ENCODE data around the gene CDKAL1.

GRCh38 chr6:21164768-21165326 lies 630.6 kb downstream of the CDKAL1 start:
- no peak for TF ChIP-seq EP300 (IDR thresholded peaks at IDR 0.05)
- no peak for TF ChIP-seq CTCF (IDR thresholded peaks at IDR 0.05)
- TF ChIP-seq POLR2A (IDR thresholded peaks at IDR 0.05) = no peak

Data from tibial nerve (tissue), 4 donors.